Gastrocnemius medialis (tissue), 4 donors: ENCODE measurements around the gene CTDSPL. TPM values are rescaled to one million over a fixed set of nuclear protein-coding genes. Genes with fewer than 3 reads are reported as not detected.

Experiments
- ATAC-seq, 2 donors: fragments of 150-250 bp; one replicate each; pipeline ENCODE4 v1.9.1; 2016
- DNase-seq, 2 donors: peaks; one replicate each; pipeline ENCODE4 v3.0.0-alpha.2; 2019
- H3K27ac ChIP-seq, 4 donors: fragments of 200-600 bp; sonication (generic); 1 replicate in 1 of 4; 2 replicates in 3 of 4; pipeline ENCODE4 v1.5.1; 2016 to 2018; ENCODE audit warnings: mild to moderate bottlenecking in 2 of 4, moderate library complexity in 1 of 4
- H3K27me3 ChIP-seq, 3 donors: fragments of 200-600 bp; sonication (generic) in 2 of 3; 1 replicate in 1 of 3; 2 replicates in 2 of 3; pipeline versions ENCODE4 v1.5.1 to v1.6.0; 2016 to 2019; ENCODE audit warnings: mild to moderate bottlenecking in 1 of 3, moderate library complexity in 1 of 3
- H3K36me3 ChIP-seq, 2 donors: fragments of 200-600 bp; sonication (generic) in 1 of 2; one replicate each; pipeline ENCODE4 v1.5.1; 2017 to 2018
- H3K4me1 ChIP-seq, 2 donors: fragments of 200-600 bp; sonication (generic) in 1 of 2; one replicate each; pipeline ENCODE4 v1.5.1; 2016 to 2017; ENCODE audit warnings: mild to moderate bottlenecking in 2 of 2
- H3K4me3 ChIP-seq, 4 donors: fragments of 200-600 bp; sonication (generic) in 3 of 4; 1 replicate in 1 of 4; 2 replicates in 3 of 4; pipeline ENCODE4 v1.5.1; 2016 to 2019; ENCODE audit warnings: mild to moderate bottlenecking in 2 of 4
- H3K9me3 ChIP-seq, 3 donors: fragments of 200-600 bp; sonication (generic) in 2 of 3; 1 replicate in 1 of 3; 2 replicates in 2 of 3; pipeline ENCODE4 v1.5.1; 2016 to 2019
- CTCF ChIP-seq, 5 experiments: fragments of 450-650 bp in 3 of 5; fragments of 200-600 bp in 2 of 5; sonication (generic) in 2 of 5; IDR thresholded peaks in 4 of 5; conservative IDR thresholded peaks in 1 of 5; 1 replicate in 4 of 5; 2 replicates in 1 of 5; pipeline ENCODE4 v1.5.1; 2016 to 2019; ENCODE audit warnings: antibody characterized with exemption in 5 of 5, mild to moderate bottlenecking in 3 of 5, moderate library complexity in 3 of 5
- POLR2A ChIP-seq, 2 donors: fragments of 450-650 bp; IDR thresholded peaks; one replicate each; pipeline ENCODE4 v1.6.1; 2017; ENCODE audit warnings: antibody characterized with exemption in 2 of 2, mild to moderate bottlenecking in 2 of 2, moderate library complexity in 2 of 2
- in situ Hi-C, 4 donors: fragments of 200-750 bp; cut with MboI; loops; one replicate each; pipeline versions ENCODE4 v1.15.0 to v1.8.0; 2017; ENCODE audit warnings: low sequenced_read_pairs in 4 of 4
- intact Hi-C: fragments of 100-400 bp; cut with DNase I; formaldehyde crosslinking; loops from one replicate; pipeline ENCODE4 v1.15.1; 2023; ENCODE audit warnings: low total_unique reads
- total RNA-seq, 4 donors: library from RNA; depleted of rRNA; stranded (reverse); fragments of >200 nt; gene quantifications; one replicate each; pipeline versions ENCODE4 v1.1.0 to v1.2.3, GENCODE V29; 2016

CTDSPL gene
- total RNA-seq, 4 donors from 2014 or later, result 12.1 to 23.1 (median 14.6) TPM

DNA sequence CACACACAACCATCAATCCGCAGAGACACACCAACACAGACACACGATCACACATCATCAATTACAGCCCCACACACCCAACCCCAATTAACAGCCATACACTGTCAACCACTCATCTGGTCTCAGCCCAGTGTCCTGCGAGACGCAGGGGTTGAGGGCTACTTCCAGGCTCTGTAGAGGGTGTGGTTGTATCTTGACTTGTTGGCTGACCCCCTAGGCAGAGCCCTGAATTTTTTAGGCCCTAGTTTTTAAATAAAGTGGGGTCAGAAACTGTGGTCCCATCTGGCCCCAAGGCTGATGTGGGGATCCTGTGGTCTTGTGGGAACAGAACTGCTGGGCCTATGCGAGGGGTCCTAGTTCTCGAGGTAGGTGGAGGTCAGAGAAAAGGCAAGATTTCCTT is 138.2 kb downstream of the CTDSPL start:
- Histone ChIP-seq H3K36me3 (no peaks in the 10 kb centered on the region), H3K4me3 (no peak overlapping the region), H3K9me3 (no peaks in the 10 kb centered on the region), H3K4me1 (peaks cover 5 to 7% of the 10 kb centered on the region in 2 donors), H3K27ac (no peak overlapping the region), H3K27me3 (no peaks in the 10 kb centered on the region)
- in situ Hi-C loops, result no loop called here
- intact Hi-C loops, result no loop called here
- ATAC-seq (no peak), DNase-seq (peak in 1 of 2 donors; percentile 7)
- no peak for TF ChIP-seq POLR2A (IDR thresholded peaks at IDR 0.05)
- no peak for TF ChIP-seq CTCF (IDR thresholded peaks at IDR 0.05 in 4 of 5, conservative IDR thresholded peaks at IDR 0.05 in 1 of 5)

GRCh38 chr3:38000242-38000916 is 138.7 kb downstream of the CTDSPL start:
- DNase-seq, result peak in 1 of 2 donors; percentile 10

DNA sequence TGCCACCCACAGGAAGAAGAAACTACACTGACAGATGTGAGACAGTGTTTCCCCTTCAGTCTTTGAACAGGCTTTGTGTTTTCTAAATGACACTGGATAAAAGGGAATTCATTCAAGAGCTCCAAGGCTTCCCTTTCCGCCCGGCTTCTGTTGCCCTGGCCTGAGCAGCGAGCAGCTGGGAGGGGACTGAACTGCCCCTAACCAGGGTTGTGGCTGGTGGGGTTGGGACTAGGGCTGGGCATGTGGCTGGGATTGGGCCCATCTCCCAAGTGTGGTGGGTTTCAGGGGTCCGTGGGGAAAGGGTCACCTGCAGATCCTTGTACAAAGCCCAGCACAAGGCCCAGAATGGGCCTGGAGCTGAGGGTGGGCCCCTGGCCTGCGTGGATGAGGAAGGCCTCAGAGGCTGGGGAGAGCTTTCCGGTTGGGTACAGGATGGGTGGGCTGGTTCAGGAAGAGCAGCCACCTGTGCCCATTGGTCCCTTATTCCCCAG is 139.3 kb downstream of the CTDSPL start:
- DNase-seq (peak in 1 of 2 donors; percentile 7), ATAC-seq (no peak)
- Histone ChIP-seq H3K36me3 (no peaks in the 10 kb centered on the region), H3K9me3 (no peaks in the 10 kb centered on the region), H3K27ac (no peak overlapping the region), H3K27me3 (no peaks in the 10 kb centered on the region), H3K4me3 (no peak overlapping the region), H3K4me1 (peaks cover 5 to 6% of the 10 kb centered on the region in 2 donors)
- in situ Hi-C loops, result no loop called here
- intact Hi-C loops, result no loop called here
- TF ChIP-seq POLR2A (IDR thresholded peaks at IDR 0.05) (no peak), CTCF (IDR thresholded peaks at IDR 0.05 in 4 of 5, conservative IDR thresholded peaks at IDR 0.05 in 1 of 5) (no peak)

More at GRCh38 chr3:38000242-38000916, 138.7 kb downstream of the CTDSPL start:
- Histone ChIP-seq H3K9me3 (no peaks in the 10 kb centered on the region), H3K4me3 (no peak overlapping the region), H3K4me1 (peaks cover 5 to 6% of the 10 kb centered on the region in 2 donors), H3K36me3 (no peaks in the 10 kb centered on the region), H3K27me3 (no peaks in the 10 kb centered on the region), H3K27ac (no peak overlapping the region)
- intact Hi-C loops, result no loop called here
- no peak for TF ChIP-seq CTCF (IDR thresholded peaks at IDR 0.05 in 4 of 5, conservative IDR thresholded peaks at IDR 0.05 in 1 of 5)
- no peak for TF ChIP-seq POLR2A (IDR thresholded peaks at IDR 0.05)
- in situ Hi-C loops, result no loop called here
- no peak for ATAC-seq

GRCh38 chr3:38001456-38002081 is 139.9 kb downstream of the CTDSPL start:
- intact Hi-C loops (no loop called here), in situ Hi-C loops (no loop called here)
- peaks cover 5 to 6% of the 10 kb centered on the region in 2 donors for H3K4me1 ChIP-seq
- no peak overlapping the region for H3K27ac ChIP-seq
- ATAC-seq (no peak), DNase-seq (peak in 1 of 2 donors; percentile 12)
- no peak for TF ChIP-seq CTCF (IDR thresholded peaks at IDR 0.05 in 4 of 5, conservative IDR thresholded peaks at IDR 0.05 in 1 of 5)
- no peak for TF ChIP-seq POLR2A (IDR thresholded peaks at IDR 0.05)
- H3K4me3 ChIP-seq, result no peak overlapping the region
- no peaks in the 10 kb centered on the region for H3K36me3 ChIP-seq
- no peaks in the 10 kb centered on the region for H3K9me3 ChIP-seq
- no peaks in the 10 kb centered on the region for H3K27me3 ChIP-seq
